GM19193 (cell line): Measurements from ENCODE around the gene PRICKLE2.

Experiments used
- POLR2A ChIP-seq: IDR thresholded peaks from 4 replicates; pipeline ENCODE4 v1.6.1; 2011; ENCODE audit not compliant: insufficient read depth, insufficient read length; ENCODE audit errors: extremely low read depth

Gene PRICKLE2

DNA sequence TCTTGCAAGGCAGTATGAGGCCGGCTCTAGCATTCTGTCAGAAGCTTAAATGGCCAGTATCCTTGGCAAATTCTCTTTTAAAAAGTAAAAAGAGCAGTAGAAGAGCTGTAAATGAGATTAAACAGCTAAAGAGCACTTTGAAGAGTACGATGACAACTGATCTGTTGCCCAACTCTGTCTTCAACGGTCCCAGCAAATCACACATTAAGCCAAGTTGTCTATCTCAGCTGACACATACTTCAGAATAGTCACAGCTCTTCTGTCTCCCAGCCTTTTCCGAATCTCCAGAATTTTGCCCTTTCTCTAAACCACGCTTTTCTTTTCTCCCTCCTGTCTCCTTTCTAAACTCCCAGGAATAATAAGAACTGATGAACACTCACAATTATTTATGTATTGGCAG lies 51.7 kb downstream of the PRICKLE2 start:
- TF ChIP-seq POLR2A = no peak

- TF ChIP-seq POLR2A = no peak
Observed at GRCh38 chr3:64170270-64170669, 55.0 kb downstream of the PRICKLE2 start.

DNA sequence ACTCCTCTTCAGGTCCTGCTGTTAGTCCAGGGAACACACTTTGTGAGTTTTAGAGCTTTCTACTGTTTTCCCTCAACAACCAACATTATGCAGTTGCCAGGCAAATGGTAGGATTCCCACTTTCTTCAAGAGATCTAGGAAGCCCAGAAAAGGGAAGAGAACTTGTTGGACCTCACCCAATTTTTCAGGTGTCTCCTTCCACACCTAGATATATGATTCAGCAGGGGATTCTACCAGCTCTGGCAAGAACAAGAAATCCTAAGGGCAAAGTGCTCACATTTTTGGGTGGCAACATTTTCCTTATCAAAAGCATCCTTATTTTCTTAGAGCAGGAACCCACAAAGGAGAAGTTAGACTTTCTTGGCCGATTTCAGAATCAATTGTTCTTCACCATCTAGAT lies 57.4 kb downstream of the PRICKLE2 start:
- TF ChIP-seq POLR2A = no peak

DNA sequence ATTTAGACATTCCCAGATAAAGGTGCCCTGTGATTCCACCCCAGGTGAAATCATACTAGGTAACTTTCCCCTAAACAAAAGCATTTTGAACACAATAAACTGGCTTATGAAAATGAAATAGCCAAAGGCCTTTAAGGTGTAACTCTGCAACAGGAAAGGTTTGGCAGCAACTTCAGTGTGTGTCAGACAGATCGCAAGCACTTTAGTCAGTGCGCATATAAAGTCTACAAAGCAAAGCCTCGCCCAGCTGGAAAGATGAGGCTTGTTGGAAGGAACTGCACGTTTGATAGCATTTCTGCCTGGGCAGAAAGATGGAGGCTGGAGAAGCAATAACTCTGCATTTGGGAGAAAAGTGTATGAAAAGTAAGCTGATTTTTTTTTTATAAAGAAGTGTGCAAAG lies 57.9 kb downstream of the PRICKLE2 start:
- no peak for TF ChIP-seq POLR2A

GRCh38 chr3:64166584-64167162 lies 58.6 kb downstream of the PRICKLE2 start:
- no peak for TF ChIP-seq POLR2A

DNA sequence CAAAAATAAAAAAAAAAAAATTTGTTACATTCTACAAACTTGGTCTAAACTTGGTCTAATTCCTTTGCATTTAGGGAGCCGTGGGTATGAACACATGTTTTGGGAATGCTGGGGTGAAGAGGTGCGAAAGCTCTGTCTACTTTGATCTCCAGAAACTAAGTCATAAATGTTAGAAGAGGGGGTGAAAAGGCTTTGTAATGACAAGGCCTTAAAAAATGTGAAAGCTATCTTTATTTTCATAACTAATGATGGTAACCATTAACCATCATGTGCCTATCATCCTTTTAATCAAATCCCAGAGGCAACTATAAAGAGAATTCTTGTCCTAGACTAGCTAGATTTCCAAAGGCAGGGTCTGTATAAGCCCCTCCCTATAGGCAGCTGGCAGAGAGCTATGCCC lies 60.9 kb downstream of the PRICKLE2 start:
- TF ChIP-seq POLR2A = no peak

- TF ChIP-seq POLR2A = no peak
Observed at GRCh38 chr3:64163755-64164148, 61.5 kb downstream of the PRICKLE2 start.

GRCh38 chr3:64163019-64163754 lies 62.1 kb downstream of the PRICKLE2 start:
- TF ChIP-seq POLR2A = no peak

GRCh38 chr3:64161481-64161952 lies 63.7 kb downstream of the PRICKLE2 start:
- no peak for TF ChIP-seq POLR2A

DNA sequence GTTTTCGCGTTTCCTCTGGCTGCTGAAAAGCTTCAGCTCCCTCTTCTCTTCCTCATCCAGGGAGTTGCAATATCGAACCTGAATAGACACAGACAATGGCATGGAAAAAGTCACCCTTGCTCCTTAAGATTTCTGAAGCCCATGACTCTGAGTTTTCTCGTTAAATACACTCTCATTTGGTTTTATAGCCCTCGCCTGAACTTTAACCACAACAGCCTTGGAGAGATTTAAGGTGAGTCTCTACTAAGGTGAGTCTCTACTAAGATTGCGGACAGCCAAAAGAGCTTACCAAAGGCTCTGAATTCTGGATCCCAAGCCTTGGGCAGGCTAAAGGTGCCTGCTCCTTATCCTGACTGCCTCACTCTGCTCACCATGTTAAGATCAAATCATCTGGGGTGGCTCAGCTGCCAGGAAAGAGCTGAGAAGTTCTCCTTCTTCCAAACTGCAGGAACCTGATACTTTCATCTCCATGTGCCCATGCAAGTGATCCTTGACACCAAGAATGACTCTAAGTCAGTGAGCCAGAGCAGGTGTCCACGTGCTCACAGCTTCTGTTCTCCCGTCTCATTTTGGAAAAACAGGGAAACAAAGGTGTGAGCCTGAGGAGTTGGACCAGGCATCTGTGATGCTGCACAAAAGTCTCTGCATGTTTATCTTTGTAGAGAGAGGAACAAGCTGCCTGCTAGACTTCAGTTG lies 65.1 kb downstream of the PRICKLE2 start:
- TF ChIP-seq POLR2A = no peak

- no peak for TF ChIP-seq POLR2A
Observed at GRCh38 chr3:64158334-64158733, 66.9 kb downstream of the PRICKLE2 start.

DNA sequence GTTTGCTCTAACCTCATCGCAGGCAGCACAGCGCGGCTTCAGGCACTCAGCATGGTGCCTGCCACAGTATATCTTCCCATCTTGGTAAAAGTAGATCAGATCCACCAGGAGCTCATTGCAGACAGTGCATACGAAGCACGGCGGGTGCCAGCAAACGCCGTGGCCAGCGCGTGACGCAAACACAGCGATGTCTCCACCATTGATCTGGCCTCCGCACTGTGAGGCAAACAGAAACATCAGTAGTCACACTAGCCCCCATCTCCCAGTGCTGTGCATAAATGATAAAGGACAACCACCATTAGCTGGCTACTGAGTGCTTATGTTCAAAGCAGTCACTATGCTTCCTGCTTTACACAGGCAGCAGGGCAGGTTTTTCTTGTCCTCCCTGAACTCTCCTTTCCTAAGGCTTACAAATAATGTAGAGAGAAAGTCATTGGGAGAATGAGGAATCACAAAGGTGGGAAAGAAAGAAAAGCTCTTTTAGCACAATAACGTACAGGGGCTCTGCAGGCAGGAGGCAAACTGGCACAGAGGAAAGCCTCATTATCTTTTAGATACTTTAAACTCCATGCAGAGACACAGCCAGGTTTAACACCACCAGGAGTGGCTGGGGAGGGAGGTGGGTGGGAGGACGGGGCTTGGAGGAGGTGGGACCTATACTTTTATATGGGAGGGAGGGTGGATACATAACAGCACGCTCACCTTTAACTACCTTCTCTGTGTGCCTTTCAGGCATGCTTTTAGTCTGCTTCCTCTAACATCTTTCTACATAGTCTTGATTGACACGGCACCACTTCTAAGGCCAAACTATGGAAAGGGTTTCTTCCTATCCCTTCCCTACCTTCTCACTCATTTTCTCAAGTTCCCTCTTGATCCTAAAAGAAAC lies 67.9 kb downstream of the PRICKLE2 start:
- TF ChIP-seq POLR2A = no peak

- TF ChIP-seq POLR2A = no peak
Observed at GRCh38 chr3:64155328-64155727, 69.9 kb downstream of the PRICKLE2 start.

DNA sequence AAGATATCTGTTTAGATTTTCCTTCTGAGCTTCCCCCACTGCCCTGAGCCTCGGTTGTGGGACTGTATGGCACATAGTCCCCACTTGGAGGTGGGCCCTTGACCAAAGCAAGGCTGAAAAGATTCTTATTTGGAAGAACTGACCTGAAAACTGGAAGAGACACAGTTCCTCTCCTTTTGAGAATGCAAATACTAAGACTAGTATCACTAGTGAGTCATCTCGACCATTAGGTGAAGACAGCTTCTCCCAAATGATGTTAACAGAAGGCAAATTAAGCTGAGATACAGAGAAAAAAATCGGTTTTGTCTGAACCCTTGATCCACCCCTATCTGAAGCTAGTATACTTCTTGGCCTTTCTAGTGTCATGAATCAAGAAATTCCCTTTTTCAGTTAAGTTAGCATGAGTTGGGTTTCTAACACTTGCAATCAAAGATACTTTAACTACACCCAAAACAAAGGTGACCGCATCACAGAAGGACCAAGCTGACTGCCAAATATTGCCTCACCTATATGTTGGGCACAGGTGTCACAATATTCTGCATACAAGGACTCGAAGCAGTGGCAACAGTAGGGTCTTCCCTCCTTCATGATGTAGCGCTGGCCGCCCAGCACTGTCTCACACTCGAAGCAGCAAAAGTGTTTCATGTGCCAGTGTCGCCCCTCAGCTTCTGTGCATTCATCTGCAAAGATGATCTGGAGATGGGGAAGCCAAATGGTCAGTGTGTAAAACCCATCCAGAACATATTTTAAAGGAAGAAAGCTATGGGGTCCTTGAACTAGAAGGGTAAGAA lies 72.4 kb downstream of the PRICKLE2 start:
- no peak for TF ChIP-seq POLR2A

- TF ChIP-seq POLR2A = no peak
Observed at GRCh38 chr3:64152086-64152485, 73.2 kb downstream of the PRICKLE2 start.

- TF ChIP-seq POLR2A = no peak
Observed at GRCh38 chr3:64151342-64151871, 73.9 kb downstream of the PRICKLE2 start.
